ENCODE data around the gene AQR.
A peak's percentile ranks its signal among the peaks of the same experiment; 100 is the strongest.
"Not testable (repeated sequence)": the region's sequence is repeated elsewhere in the genome, so short reads cannot be mapped to it uniquely, and the experiment has no call there.

The AQR gene

DNA sequence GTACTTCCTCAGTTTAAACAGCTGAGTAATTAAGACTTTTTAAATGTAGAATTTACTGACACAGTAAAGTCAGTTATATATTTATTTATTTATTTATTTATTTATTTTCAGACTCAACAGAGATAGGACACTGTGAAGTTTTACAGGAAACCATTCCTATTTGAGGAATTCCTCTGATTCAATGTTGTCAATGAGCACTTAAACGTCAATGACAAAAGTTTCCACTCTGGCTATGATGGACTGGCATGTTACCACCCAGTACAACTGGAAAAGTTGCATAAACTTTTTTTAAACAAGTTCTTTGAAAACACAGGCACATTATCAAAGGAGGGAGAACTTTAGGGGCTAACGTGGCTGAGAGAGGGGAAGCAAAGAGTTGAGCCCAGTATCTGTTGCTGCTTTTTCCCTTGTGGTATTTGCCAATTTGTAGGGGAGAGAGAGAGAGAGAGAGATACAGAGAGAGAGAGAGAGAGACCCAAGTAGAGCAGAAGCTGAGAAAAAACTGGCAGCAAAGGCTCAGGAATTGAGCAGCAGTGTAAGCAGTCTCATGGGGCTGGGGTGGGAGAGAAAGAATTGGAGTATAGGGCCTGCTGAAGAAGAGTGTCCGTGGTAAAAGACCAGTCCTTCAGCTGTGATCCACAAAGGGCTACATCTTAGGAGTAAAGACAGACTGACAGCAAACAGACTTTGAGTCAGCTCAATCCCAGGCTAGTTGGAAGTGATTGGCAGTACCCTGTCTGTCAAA, 155.9 kb downstream of the AQR start:
- no peak for DNase-seq (ENCODE audit: low read depth)

GRCh38 chr15:34812868-34813365, 156.6 kb downstream of the AQR start:
- not testable (repeated sequence) for DNase-seq (ENCODE audit: low read depth)

- peak; percentile 44 for DNase-seq (ENCODE audit: low read depth)
Measured at GRCh38 chr15:34812369-34812768, 157.2 kb downstream of the AQR start.

DNA sequence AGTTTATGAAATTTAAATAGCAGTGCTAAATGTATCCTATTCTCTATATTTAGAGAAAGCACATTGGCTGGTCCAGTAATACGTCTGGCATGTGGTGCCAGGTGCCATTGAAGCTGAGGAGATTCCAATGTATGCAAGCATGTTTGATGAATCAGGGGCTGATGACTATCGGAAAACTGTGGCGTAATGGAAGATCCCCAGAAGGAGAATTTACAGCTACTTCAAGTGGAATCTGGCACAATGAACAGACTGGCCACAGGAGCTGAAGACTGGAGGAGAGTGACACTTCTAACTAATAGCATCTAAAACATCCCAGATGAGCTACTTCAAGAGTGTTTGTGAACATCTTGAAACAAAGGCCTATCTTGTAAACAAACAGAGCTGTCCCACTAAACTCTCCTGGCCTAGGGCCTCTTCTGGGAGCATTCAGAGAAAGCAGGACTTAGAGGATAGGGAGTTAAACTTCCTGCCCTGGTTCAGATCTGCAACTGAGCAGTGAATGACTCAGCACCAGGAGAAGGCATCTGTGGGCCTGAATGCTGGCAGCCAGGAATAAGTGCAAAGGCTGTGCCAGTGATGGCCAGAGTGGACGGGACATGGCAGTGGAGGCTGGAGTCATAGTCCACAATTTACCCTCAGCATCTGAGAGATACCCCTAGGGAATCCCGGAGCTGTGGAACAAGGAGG, 159.0 kb downstream of the AQR start:
- DNase-seq (ENCODE audit: low read depth), result peak; percentile 96

DNA sequence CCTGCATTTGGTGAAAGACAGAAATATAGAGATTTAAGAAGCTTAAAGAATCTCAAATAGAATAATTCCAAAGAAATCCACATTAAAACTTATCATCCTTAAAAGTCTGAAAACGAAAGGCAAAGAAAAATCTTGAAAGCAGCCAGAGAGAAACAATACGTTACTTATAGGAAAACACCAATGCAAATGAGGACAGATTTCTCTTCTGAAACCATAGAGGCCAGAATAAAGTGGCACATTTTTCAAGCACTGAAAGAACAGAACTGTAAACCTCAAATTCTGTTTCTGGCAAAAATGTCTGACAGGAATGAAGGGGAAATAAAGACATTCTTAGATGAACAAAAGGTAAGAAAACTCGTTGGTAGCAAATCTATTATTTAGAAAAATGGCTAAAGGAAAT, 160.4 kb downstream of the AQR start:
- DNase-seq (ENCODE audit: low read depth), result no peak

GRCh38 chr15:34808016-34808415, 161.5 kb downstream of the AQR start:
- no peak for DNase-seq (ENCODE audit: low read depth)

GRCh38 chr15:34807241-34807640, 162.3 kb downstream of the AQR start:
- not testable (repeated sequence) for DNase-seq (ENCODE audit: low read depth)

GRCh38 chr15:34804776-34805175, 164.8 kb downstream of the AQR start:
- DNase-seq (ENCODE audit: low read depth), result no peak

DNA sequence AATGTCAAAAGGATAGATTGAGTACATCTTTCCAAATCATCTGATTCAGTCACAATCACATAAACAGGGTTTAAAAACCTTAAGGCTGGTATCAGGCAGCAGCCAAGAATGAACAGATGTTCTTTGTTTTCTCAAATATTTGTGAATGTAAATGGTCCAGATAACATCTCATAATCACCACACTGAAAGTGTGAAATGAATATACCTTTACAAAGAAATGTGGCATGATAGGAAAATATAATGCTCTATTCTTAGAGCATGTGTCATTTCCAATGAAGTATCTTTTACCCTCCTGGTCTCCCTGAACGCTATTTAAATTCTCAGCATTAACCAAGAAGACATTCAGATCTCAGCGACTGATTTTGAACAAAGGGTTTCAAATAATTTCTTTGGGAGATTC, 165.4 kb downstream of the AQR start:
- DNase-seq (ENCODE audit: low read depth), result no peak

- no peak for DNase-seq (ENCODE audit: low read depth)
Measured at GRCh38 chr15:34802803-34803750, 166.5 kb downstream of the AQR start.

DNA sequence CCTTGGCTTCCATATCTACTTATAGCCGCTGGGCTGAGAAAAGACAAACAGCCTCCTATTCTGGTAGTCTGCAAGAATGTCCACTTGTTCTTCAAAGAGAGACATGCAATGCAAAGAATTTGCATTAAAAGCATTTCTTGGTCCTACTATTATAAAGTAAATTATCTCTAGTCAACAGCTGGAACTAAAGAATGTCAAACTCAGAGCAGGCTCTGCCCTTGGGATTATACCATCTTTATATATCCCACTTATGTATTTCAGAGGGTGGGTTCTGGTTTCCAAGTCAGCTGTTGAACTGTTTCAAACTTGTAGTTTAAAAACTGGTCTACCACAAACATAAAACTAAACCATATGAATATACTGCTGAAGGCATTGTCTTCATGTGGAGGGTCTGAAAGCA, 167.2 kb downstream of the AQR start:
- DNase-seq (ENCODE audit: low read depth), result no peak

Data from stromal cell of bone marrow (primary cell).